B cell (primary cell): ENCODE measurements around the gene ELFN2. TPM values are rescaled to one million over a fixed set of nuclear protein-coding genes. Genes with fewer than 3 reads are reported as not detected.
A peak's percentile ranks its signal among the peaks of the same experiment; 100 is the strongest.

Experiments
- ATAC-seq: fragments of 200-7000 bp; cut with Tn5 transposase; one replicate; pipeline ENCODE4 v1.10.0; 2021; ENCODE audit warnings: low read depth, mild to moderate bottlenecking, moderate number of reproducible peaks, moderate library complexity
- CTCF ChIA-PET: fragments of 350-600 bp; sonication (Branson Sonifier 250); formaldehyde crosslinking; loops from one replicate; lab custom pipeline; 2021; ENCODE audit warnings: antibody characterized with exemption, inconsistent platforms; lab: Charles Lee
- POLR2A ChIA-PET: fragments of 350-600 bp; sonication (Branson Sonifier 250); formaldehyde crosslinking; loops from one replicate; lab custom pipeline; 2021; ENCODE audit warnings: antibody characterized with exemption; lab: Charles Lee
- DNase-seq: peaks from one replicate; pipeline ENCODE4 v3.0.0; 2013
- H2AFZ ChIP-seq: 2 replicates; pipeline ENCODE4 v1.6.1; 2012; ENCODE audit warnings: mild to moderate bottlenecking, low read depth, low read length; ENCODE audit not compliant: insufficient read depth, poor library complexity, severe bottlenecking
- H3K27ac ChIP-seq, 2 donors: 1 replicate in 1 of 2; 2 replicates in 1 of 2; pipeline ENCODE4 v1.5.1; 2012 to 2013; ENCODE audit warnings: low read length in 2 of 2, mild to moderate bottlenecking in 2 of 2, moderate library complexity in 1 of 2
- H3K27me3 ChIP-seq, 4 experiments: fragments of 200-600 bp in 1 of 4; sonication (generic) in 1 of 4; replicated peaks in 1 of 4; 1 replicate in 2 of 4; 2 replicates in 2 of 4; pipeline versions ENCODE4 v1.6.1 to v1.7.0; 2013 to 2016; ENCODE audit warnings: low read length in 3 of 4, mild to moderate bottlenecking in 2 of 4, mixed read lengths in 1 of 4, moderate library complexity in 1 of 4; ENCODE audit not compliant: insufficient read depth in 4 of 4, control insufficient read depth in 3 of 4; ENCODE audit errors: control extremely low read depth in 1 of 4
- H3K36me3 ChIP-seq, 2 experiments: replicated peaks in 1 of 2; 1 replicate in 1 of 2; 2 replicates in 1 of 2; pipeline versions ENCODE4 v1.6.1 to v1.7.1; 2013; ENCODE audit warnings: low read length in 1 of 2; ENCODE audit not compliant: insufficient read depth in 2 of 2, control insufficient read depth in 1 of 2; ENCODE audit errors: control extremely low read depth in 1 of 2, extremely low read depth in 1 of 2
- H3K4me1 ChIP-seq, 2 donors: fragments of 200-600 bp in 1 of 2; sonication (generic) in 1 of 2; 1 replicate in 1 of 2; 2 replicates in 1 of 2; pipeline versions ENCODE4 v1.5.1 to v1.6.1; 2013 to 2017; ENCODE audit warnings: low read length in 2 of 2; ENCODE audit not compliant: control insufficient read depth in 2 of 2, insufficient read depth in 2 of 2
- H3K4me2 ChIP-seq: replicated peaks from 2 replicates; pipeline ENCODE3; 2012; ENCODE audit warnings: mild to moderate bottlenecking, low read depth, low read length; ENCODE audit not compliant: poor library complexity, severe bottlenecking
- H3K4me3 ChIP-seq, 5 experiments: fragments of 200-600 bp in 1 of 5; sonication (generic) in 1 of 5; 1 replicate in 3 of 5; 2 replicates in 2 of 5; pipeline versions ENCODE4 v1.5.1 to v1.7.0; 2011 to 2016; ENCODE audit warnings: low read length in 4 of 5, mild to moderate bottlenecking in 4 of 5, low read depth in 2 of 5, control low read depth in 1 of 5, moderate library complexity in 1 of 5; ENCODE audit not compliant: insufficient read depth in 1 of 5; ENCODE audit errors: control extremely low read depth in 1 of 5, extremely low read depth in 1 of 5
- H3K79me2 ChIP-seq: fragments of 200-600 bp; sonication (generic); one replicate; pipeline ENCODE4 v1.6.0; 2016; ENCODE audit warnings: low read length; ENCODE audit not compliant: control insufficient read depth, insufficient read depth
- H3K9ac ChIP-seq: fragments of 200-600 bp; sonication (generic); 2 replicates; pipeline ENCODE4 v1.6.1; 2017; ENCODE audit warnings: mild to moderate bottlenecking, low read length, moderate library complexity
- H3K9me3 ChIP-seq, 3 donors: one replicate each; pipeline versions ENCODE4 v1.6.1 to v1.7.1; 2013; ENCODE audit warnings: low read length in 2 of 3; ENCODE audit not compliant: control insufficient read depth in 2 of 3, insufficient read depth in 1 of 3; ENCODE audit errors: control extremely low read depth in 1 of 3
- H4K20me1 ChIP-seq: 2 replicates; pipeline ENCODE4 v1.6.0; 2012; ENCODE audit warnings: mild to moderate bottlenecking, low read length; ENCODE audit not compliant: insufficient read depth, control insufficient read depth, poor library complexity, severe bottlenecking
- H3K27ac Mint-ChIP-seq: one replicate; pipeline ENCODE4 v1.8.0; 2021; ENCODE audit warnings: mixed read lengths
- H3K27me3 Mint-ChIP-seq: one replicate; pipeline ENCODE4 v1.8.0; 2021; ENCODE audit warnings: mixed read lengths
- H3K4me1 Mint-ChIP-seq: one replicate; pipeline ENCODE4 v1.8.0; 2021; ENCODE audit warnings: mixed read lengths
- H3K4me3 Mint-ChIP-seq: one replicate; pipeline ENCODE4 v1.8.0; 2021; ENCODE audit warnings: mixed read lengths
- H3K9me3 Mint-ChIP-seq: one replicate; pipeline ENCODE4 v1.8.0; 2022; ENCODE audit warnings: mixed read lengths; ENCODE audit not compliant: insufficient read depth
- CTCF ChIP-seq: fragments of 200-600 bp; IDR thresholded peaks from one replicate; pipeline ENCODE4 v1.8.0; 2022; ENCODE audit warnings: antibody characterized with exemption, mild to moderate bottlenecking
- EZH2 ChIP-seq: IDR thresholded peaks from 2 replicates; pipeline ENCODE4 v1.6.1; 2012; ENCODE audit warnings: borderline replicate concordance, low read depth, mild to moderate bottlenecking, moderate library complexity, low read length; ENCODE audit not compliant: insufficient read depth, poor library complexity, severe bottlenecking
- WGBS: methylation state at CpG from one replicate; pipeline ENCODE4 v1.1.5; 2013; ENCODE audit warnings: missing lambda C conversion rate; ENCODE audit not compliant: insufficient coverage; 5-methylcytosine and 5-hydroxymethylcytosine counted together
- intact Hi-C: fragments of 100-400 bp; cut with micrococcal nuclease; formaldehyde crosslinking; loops from one replicate; pipeline ENCODE4 v1.10.0; 2022
- polyA plus RNA-seq: library from polyadenylated mRNA; depleted of rRNA; stranded (reverse); fragments of >200 nt; gene quantifications from 2 replicates; pipeline ENCODE4 v1.2.3, GENCODE V29; 2012
- total RNA-seq, 2 donors: library from RNA; stranded (reverse); fragments of 120-200 nt in 1 of 2; gene quantifications; 1 replicate in 1 of 2; 2 replicates in 1 of 2; pipeline versions ENCODE4 v1.2.3 to v1.2.4, GENCODE V29; 2013 to 2022

The ELFN2 gene
- total and polyA plus RNA-seq, 2 donors (not counting 1 experiment from before 2014, with no cell fraction given) = 0.07 to 0.12 TPM

- ATAC-seq (no peak), DNase-seq (no peak)
- Histone ChIP-seq H2AFZ (peak overlapping the region; percentile 46), H3K27me3 (peaks cover 0 to 62% (median 31%) of the 10 kb centered on the region in 4 experiments), H3K36me3 (no peaks in the 10 kb centered on the region), H3K4me1 (peaks cover 18 to 34% of the 10 kb centered on the region in 2 donors), H3K9ac (no peak overlapping the region), H3K9me3 (peaks cover 0 to 6% (median 0%) of the 10 kb centered on the region in 3 donors), H3K4me3 (no peak overlapping the region), H3K4me2 (peak overlapping the region; percentile 50), H3K79me2 (no peaks in the 10 kb centered on the region), H3K27ac (no peak overlapping the region), H4K20me1 (no peaks in the 10 kb centered on the region)
- peak overlapping the region; percentile 55 for H3K4me3 Mint-ChIP-seq
- 7% methylated on average over 28 of the region's 42 CpGs for WGBS
- peaks cover 27% of the 10 kb centered on the region for H3K4me1 Mint-ChIP-seq
- ChIA-PET CTCF (interaction anchor here (0.6 to 1.2 kb wide), 4 partner anchors 96 to 165 kb away, joined by 3 read pairs; no protein-coding TSS in a partner anchor), POLR2A (interaction anchor here (0.6 kb wide), 1 partner anchor 1972 kb away, joined by 4 read pairs; no protein-coding TSS in a partner anchor)
- H3K27ac Mint-ChIP-seq = no peak overlapping the region
- TF ChIP-seq EZH2 = no peak
- TF ChIP-seq CTCF = no peak
- intact Hi-C loops = no loop called here
- peaks cover 56% of the 10 kb centered on the region for H3K27me3 Mint-ChIP-seq
- no peaks in the 10 kb centered on the region for H3K9me3 Mint-ChIP-seq
These were observed 92.8 kb downstream of the ELFN2 start for GRCh38 chr22:37334461-37334858.

DNA sequence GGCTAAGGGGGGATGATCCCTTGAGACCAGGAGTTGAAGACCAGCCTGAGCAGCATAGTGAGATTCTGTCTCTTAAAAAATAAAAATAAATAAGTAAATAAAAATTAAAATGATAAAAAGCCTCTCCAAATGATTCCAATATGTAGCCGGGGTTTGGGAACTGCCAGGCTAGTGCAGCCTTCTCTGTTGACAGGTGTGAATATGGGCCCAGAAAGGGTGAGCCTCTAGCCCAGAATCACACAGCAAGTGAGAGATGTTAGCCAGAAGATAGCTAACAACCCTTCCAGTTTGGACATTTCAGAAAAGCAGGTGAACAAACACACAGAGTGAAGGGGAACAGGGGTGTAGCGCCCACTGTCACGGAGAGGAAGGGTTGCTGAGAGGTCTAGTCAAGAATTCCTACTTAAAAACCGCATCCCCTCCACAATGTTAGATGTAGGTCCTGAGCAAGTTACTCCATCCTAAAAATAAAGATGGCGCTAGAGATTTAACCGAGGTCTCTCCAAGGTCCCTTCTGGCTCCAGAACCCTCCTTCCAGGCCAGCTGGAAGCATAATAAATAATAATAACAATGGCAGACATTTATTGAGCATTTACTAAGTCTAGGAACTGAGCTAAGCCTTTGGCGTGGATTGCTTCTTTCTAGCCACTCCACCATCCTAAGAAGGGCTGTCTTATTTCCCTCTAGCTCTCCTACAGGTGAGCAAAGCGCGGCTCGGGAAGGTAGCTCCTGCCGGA is 93.4 kb downstream of the ELFN2 start:
- POLR2A ChIA-PET = interaction anchor here (0.7 kb wide), 1 partner anchor 184 kb away, joined by 7 read pairs; no protein-coding TSS in a partner anchor

More for the DNA sequence above, 93.4 kb downstream of the ELFN2 start:
- Mint-ChIP-seq H3K27ac (no peak overlapping the region), H3K9me3 (no peaks in the 10 kb centered on the region), H3K4me1 (peaks cover 27% of the 10 kb centered on the region), H3K27me3 (peaks cover 57% of the 10 kb centered on the region), H3K4me3 (peak overlapping the region; percentile 55)
- WGBS = 18% methylated on average over 5 of the region's 11 CpGs
- Histone ChIP-seq H3K36me3 (no peaks in the 10 kb centered on the region), H3K4me1 (peaks cover 18 to 34% of the 10 kb centered on the region in 2 donors), H3K9me3 (peaks cover 0 to 6% (median 0%) of the 10 kb centered on the region in 3 donors), H2AFZ (peak overlapping the region; percentile 46), H3K27ac (no peak overlapping the region), H3K4me3 (no peak overlapping the region), H3K4me2 (peak overlapping the region; percentile 50), H3K79me2 (no peaks in the 10 kb centered on the region), H3K27me3 (peaks cover 0 to 67% (median 31%) of the 10 kb centered on the region in 4 experiments), H4K20me1 (no peaks in the 10 kb centered on the region), H3K9ac (no peak overlapping the region)
- ATAC-seq (no peak), DNase-seq (no peak)
- TF ChIP-seq EZH2 (no peak), CTCF (no peak)
- intact Hi-C loops = no loop called here
- CTCF ChIA-PET = interaction anchor here (1.0 to 1.7 kb wide), 5 partner anchors 17 to 165 kb away, joined by 3 to 4 read pairs (median 3); no protein-coding TSS in a partner anchor
